Inflammatory macrophage (primary cell): ENCODE data around the gene PPIF.

Experiments
- DNase-seq, 2 donors: peaks; one replicate each; pipeline ENCODE4 v3.0.0-alpha.2; 2020 to 2022

The PPIF gene

GRCh38 chr10:79349766-79350406 lies 2.6 kb downstream of the PPIF start:
- no peak for DNase-seq

- no peak for DNase-seq
Observed at GRCh38 chr10:79350407-79351154, 3.3 kb downstream of the PPIF start.

GRCh38 chr10:79351332-79351731 lies 4.1 kb downstream of the PPIF start:
- no peak for DNase-seq

- no peak for DNase-seq
Observed at GRCh38 chr10:79352035-79352877, 5.0 kb downstream of the PPIF start.

- peak; percentile 64 to 75 for DNase-seq
Observed at GRCh38 chr10:79353000-79353406, 5.7 kb downstream of the PPIF start.

- DNase-seq: no peak
Observed at GRCh38 chr10:79353726-79354125, 6.5 kb downstream of the PPIF start.

- DNase-seq: peak in 1 of 2 donors; percentile 24
Observed at GRCh38 chr10:79354141-79354540, 6.9 kb downstream of the PPIF start.

- DNase-seq: no peak
Observed at GRCh38 chr10:79354615-79355014, 7.3 kb downstream of the PPIF start.

GRCh38 chr10:79355420-79356017 lies 8.2 kb downstream of the PPIF start:
- no peak for DNase-seq

GRCh38 chr10:79356104-79356503 lies 8.8 kb downstream of the PPIF start:
- peak; percentile 77 for DNase-seq

- DNase-seq: no peak
Observed at GRCh38 chr10:79357180-79357579, 9.9 kb downstream of the PPIF start.

- no peak for DNase-seq
Observed at GRCh38 chr10:79358811-79359210, 11.5 kb downstream of the PPIF start.

- DNase-seq: no peak
Observed at GRCh38 chr10:79359816-79360498, 12.7 kb downstream of the PPIF start.

GRCh38 chr10:79360499-79361342 lies 13.5 kb downstream of the PPIF start:
- no peak for DNase-seq

- no peak for DNase-seq
Observed at GRCh38 chr10:79361726-79362397, 14.6 kb downstream of the PPIF start.

GRCh38 chr10:79367426-79368189 lies 20.3 kb downstream of the PPIF start:
- no peak for DNase-seq

GRCh38 chr10:79372871-79373270 lies 25.6 kb downstream of the PPIF start:
- DNase-seq: no peak

- peak; percentile 74 to 75 for DNase-seq
Observed at GRCh38 chr10:79374312-79375191, 27.3 kb downstream of the PPIF start.
